LoVo (cell line): ENCODE results near the gene TSPO2.
A peak's percentile ranks its signal among the peaks of the same experiment; 100 is the strongest.

ENCODE experiments used
- DNase-seq: peaks from one replicate; pipeline ENCODE4 v3.0.0-alpha.2; 2016; ENCODE audit warnings: low spot score

The TSPO2 gene

GRCh38 chr6:41027799-41028560, 14.3 kb upstream of the TSPO2 start:
- DNase-seq = peak; percentile 74

GRCh38 chr6:41028561-41029412, 13.5 kb upstream of the TSPO2 start:
- DNase-seq = no peak

DNA sequence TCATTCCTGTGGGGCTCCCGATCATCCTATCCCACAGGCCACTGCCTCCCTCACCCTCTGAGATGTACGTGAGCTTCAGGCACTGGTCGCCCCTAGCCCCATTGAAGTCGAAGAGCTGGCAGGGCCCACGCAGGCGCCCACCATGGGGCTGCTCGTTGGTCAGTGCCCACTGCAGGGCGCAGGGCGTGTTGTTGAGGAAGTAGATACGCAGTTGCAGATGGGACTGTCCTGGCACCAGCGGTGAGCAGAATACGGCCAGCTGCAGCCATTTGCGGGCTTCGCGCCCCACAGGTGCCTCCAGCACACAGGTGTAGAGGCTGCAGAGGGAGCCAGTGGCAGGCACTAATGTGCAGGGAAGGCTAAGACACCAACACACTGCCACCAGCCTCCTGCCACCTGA, 9.4 kb upstream of the TSPO2 start:
- no peak for DNase-seq

GRCh38 chr6:41033776-41034175, 8.5 kb upstream of the TSPO2 start:
- no peak for DNase-seq

- DNase-seq = peak; percentile 12
These were observed 6.1 kb upstream of the TSPO2 start for GRCh38 chr6:41036186-41036585.

GRCh38 chr6:41036601-41037000, 5.7 kb upstream of the TSPO2 start:
- DNase-seq = no peak

DNA sequence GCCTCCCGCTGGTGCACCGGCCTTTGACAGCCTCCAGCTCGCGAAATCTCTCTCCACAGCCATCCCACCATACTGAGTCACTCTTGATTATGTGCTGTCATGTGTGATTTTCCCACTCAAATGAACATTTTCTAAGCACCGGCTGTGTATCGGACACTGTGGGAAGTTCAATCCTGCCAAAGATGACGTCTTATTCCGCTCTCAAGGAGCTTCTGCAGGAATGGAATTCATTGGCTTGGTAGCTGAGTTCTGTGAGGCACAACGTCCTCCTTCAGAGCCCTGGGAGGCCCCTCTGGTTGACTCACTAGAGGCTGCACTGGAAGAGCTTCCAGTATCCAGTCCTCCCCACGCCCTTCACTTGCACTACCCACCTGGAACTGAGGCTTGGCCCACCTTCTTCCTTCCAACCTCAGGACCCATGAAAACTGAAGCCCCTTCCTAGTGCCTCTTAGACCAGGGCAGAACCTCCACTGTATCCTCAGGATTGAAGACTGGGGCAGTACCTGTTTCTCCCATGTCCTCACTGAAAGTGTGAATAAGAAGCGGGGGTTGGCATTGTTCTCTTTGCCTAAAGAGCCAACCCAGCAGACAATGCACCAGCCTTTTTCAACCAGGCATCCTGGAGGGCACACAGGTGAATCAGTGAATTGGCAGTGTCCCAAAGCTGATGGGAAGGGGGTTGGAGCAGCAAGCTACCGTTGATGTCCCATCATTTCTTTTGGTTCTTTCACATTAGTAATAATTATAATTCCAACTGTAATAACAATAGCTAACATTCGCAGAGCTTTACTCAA, 5.0 kb upstream of the TSPO2 start:
- no peak for DNase-seq

- DNase-seq = no peak
These were observed 4.1 kb upstream of the TSPO2 start for GRCh38 chr6:41038205-41038604.

DNA sequence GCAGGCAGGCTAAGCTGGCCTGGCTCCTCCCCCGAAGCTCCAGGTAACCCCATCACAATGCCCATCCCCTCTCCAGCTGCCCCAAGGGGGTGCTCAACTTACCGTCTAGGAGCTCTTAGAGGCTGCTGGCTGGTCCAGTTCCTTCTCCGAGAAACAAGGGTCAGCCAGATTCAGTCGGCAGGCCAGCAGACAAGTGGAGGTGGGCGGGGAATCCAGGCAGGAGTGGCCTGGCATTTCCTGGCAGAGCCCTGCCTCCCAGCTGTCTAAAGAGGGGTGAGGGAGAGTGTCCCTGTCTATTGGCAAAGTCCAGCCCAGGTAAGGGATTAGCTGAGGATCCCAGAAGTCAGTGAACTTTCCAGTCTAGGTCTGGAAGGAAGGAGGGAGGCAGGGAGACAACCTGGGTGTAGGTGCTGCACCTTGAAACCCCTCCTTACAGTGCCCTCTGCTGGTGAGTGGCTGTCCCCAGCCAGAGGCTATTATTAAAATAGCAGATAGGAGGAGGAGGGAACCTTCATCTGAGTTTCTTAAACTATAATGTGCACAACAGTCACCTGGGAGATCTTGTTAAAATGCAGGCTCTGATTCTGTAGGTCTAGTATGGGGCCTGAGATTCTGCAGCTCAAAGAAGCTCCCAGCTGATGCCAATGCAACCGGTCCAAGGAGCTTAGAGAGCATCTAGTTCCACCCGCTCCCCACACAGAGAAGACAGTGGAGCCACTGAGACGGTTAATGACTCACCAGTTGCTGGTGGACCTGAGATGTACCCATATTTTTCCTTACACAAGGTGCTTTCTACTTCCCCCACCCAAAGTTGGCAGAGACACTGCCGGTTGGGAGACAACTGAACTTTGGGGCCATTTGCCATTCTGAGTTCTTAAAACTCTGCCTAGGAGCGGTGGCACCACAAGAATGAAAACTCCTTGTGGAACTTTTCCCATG, 2.9 kb upstream of the TSPO2 start, which contains the start of gene UNC5CL:
Gene UNC5CL (minus strand): TSS at position 162 of the 939 bp plus-strand sequence. CDS start 4,147 bp downstream, outside the sequence.
- DNase-seq = peak; percentile 38

DNA sequence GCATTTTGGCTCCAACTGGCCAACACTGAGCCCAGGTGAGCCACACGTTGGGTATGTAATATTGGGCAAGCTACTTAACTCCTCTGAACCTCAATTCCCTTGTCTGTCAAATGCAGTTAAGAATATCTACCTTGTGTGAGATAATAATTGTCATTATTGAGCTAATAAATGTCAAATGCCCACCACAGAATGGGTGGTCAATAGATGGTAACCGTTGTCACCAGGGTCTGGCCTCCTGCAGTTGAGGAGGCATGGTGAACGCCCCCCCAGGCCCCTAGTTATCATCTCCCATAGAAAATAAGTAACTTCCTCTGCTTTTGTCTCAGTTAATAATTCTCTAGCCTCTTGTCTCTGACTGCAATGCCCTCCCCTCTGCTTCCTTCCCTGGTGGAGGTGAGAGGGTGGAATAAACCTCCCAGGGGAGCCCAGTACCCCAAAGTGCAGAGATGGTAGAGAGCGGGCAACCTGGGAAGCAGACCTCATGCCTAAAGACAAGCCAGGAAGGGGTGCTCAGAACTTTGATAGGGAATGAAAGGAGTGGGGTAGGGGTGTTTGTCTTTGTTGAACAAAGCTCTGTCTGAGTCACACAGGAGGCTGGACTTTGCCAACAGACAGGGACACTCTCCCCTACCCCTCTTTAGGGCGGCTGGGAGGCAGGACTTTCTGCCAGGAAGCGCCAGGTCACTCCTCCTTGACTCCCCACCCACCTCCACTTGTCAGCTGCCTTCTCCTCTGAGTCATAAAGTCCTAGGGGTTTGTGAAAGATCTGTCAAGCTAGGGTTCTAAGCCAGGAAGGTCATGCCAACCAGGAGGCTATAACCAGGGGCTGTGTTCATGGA, 1.9 kb upstream of the TSPO2 start:
- DNase-seq = peak; percentile 62

DNA sequence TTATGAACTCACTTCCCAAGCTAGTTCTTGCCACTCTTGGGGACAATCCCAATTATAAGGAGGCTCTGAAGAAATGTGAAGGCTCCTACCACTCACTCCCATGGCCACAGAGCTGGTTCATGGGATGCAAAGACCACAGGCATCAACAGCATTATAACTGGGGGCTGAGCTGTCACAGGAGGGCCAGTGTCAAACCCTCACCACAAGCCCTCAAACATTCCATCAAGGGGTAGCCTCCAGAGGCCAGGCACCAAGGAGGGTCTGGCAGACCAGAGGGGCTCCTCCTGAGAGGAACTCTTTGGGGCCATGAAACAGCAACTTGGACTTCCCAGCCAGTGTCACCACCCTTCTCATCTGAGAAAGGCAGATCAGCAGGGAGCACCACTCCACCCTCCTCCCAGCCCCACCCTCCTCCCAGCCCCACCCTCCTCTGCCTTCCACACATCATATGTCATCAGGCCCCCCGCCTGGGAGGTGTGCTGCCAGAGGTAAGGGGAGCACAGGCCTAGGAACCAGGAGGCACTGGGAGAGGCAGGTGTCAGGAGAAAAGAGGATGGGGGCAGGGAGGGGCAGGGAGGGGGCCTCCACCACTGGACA, 1.2 kb upstream of the TSPO2 start:
- DNase-seq = peak; percentile 14

DNA sequence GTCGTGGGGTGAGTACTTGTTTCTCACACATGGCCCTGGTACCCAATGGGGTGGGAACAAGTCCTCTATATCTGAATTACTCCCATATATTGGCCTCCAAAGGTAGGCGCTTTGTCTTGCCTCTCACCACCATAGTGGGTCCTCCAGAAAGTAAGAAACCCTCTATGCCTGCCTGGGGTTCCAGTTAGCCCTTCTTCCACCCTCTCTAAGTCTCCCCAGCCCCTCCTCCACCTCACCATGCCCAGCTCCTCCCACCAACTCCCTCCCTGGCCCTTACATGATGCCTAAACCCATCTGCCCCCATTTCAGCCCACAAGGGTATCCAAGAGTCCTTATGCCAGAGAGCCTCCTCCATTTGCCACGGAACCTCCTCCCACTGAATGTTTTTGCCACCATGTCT, 884 bp downstream of the TSPO2 start:
- no peak for DNase-seq

- DNase-seq = no peak
These were observed 3.4 kb downstream of the TSPO2 start for GRCh38 chr6:41045664-41046063.

- no peak for DNase-seq
These were observed 3.8 kb downstream of the TSPO2 start for GRCh38 chr6:41046084-41046483.

DNA sequence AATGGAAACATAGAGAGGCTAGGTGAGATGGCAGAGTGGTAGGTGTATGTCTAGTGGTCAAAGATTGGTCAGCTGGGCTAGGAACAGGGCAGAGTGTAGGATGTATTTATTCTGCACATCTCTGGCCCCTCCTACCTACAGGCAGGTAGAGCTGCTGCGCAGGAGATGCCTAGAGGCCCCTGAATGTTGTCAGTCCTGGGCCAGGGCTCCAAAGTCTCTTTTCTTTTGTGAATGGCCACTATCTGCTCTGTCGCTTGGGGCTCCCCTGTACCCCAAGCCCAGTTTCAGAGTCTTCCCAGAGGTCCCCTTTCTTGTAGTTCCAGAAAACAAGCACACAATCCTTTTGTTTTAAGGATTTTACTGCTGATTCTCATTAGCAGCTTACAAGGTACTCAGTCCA, 5.0 kb downstream of the TSPO2 start:
- DNase-seq = no peak

GRCh38 chr6:41047745-41048732, 5.8 kb downstream of the TSPO2 start:
- DNase-seq = no peak

GRCh38 chr6:41049521-41049920, 7.3 kb downstream of the TSPO2 start:
- no peak for DNase-seq

- DNase-seq = no peak
These were observed 7.7 kb downstream of the TSPO2 start for GRCh38 chr6:41049955-41050354.

DNA sequence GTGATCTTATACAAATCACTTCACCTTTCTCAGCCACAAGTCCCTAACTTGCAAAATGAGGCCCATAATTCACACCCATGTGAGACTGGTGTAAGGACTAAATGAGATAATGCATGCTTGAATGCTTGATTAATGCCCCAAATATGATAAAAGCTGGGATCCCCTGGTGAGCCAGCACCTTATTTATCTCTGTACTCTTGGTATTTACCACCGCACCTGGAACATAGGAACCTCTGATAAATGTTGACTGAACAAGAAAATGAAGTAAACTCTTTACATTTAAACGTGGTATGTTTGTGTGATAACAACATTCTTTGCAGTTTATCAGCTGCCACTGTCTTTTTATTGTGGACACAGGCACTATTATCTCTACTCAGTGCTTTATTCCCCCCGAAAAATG, 8.3 kb downstream of the TSPO2 start:
- DNase-seq = no peak
